Liver (tissue), 9 donors: ENCODE results near the gene BTRC. TPM values are rescaled to one million over a fixed set of nuclear protein-coding genes. Genes with fewer than 3 reads are reported as not detected.

Source experiments
- DNase-seq: peaks from one replicate; pipeline ENCODE4 v3.0.0-alpha.2; 2017; ENCODE audit warnings: low spot score
- H3K27ac ChIP-seq, 2 donors: one replicate each; pipeline ENCODE4 v1.7.0; 2013; ENCODE audit warnings: inconsistent platforms in 2 of 2, low read length in 2 of 2, control low read depth in 1 of 2, low read depth in 1 of 2, mild to moderate bottlenecking in 1 of 2
- H3K27me3 ChIP-seq, 4 donors: one replicate each; pipeline versions ENCODE4 v1.6.1 to v1.7.0; 2013; ENCODE audit warnings: low read length in 3 of 4, inconsistent platforms in 1 of 4, mild to moderate bottlenecking in 1 of 4, moderate library complexity in 1 of 4; ENCODE audit not compliant: control insufficient read depth in 4 of 4, insufficient read depth in 4 of 4
- H3K36me3 ChIP-seq, 4 donors: one replicate each; pipeline versions ENCODE4 v1.6.1 to v1.7.0; 2013; ENCODE audit warnings: low read length in 3 of 4, mild to moderate bottlenecking in 3 of 4, low read depth in 1 of 4, moderate library complexity in 1 of 4; ENCODE audit not compliant: control insufficient read depth in 4 of 4, insufficient read depth in 3 of 4
- H3K4me1 ChIP-seq, 4 donors: one replicate each; pipeline versions ENCODE4 v1.6.1 to v1.7.0; 2013; ENCODE audit warnings: low read length in 3 of 4, mild to moderate bottlenecking in 3 of 4, moderate library complexity in 1 of 4; ENCODE audit not compliant: control insufficient read depth in 4 of 4, insufficient read depth in 4 of 4
- H3K4me3 ChIP-seq, 3 donors: one replicate each; pipeline versions ENCODE4 v1.6.1 to v1.7.0; 2013; ENCODE audit warnings: low read length in 3 of 3, control low read depth in 1 of 3, low read depth in 1 of 3, mild to moderate bottlenecking in 1 of 3
- H3K9ac ChIP-seq, 2 donors: one replicate each; pipeline ENCODE4 v1.7.0; 2013; ENCODE audit warnings: low read length in 2 of 2, mild to moderate bottlenecking in 2 of 2, moderate library complexity in 2 of 2, control low read depth in 1 of 2, low read depth in 1 of 2
- H3K9me3 ChIP-seq, 4 donors: one replicate each; pipeline versions ENCODE4 v1.6.1 to v1.7.0; 2013; ENCODE audit warnings: low read length in 3 of 4; ENCODE audit not compliant: control insufficient read depth in 4 of 4
- EGR1 ChIP-seq, 2 donors: IDR thresholded peaks; 2 replicates each; pipeline ENCODE4 v1.6.1; 2016 to 2018; ENCODE audit warnings: antibody characterized with exemption in 2 of 2, low read depth in 2 of 2
- FOXA1 ChIP-seq: IDR thresholded peaks from 2 replicates; pipeline ENCODE4 v1.6.1; 2016; ENCODE audit warnings: antibody characterized with exemption
- FOXA2 ChIP-seq: IDR thresholded peaks from 2 replicates; pipeline ENCODE4 v1.6.1; 2016; ENCODE audit warnings: antibody characterized with exemption
- HNF4A ChIP-seq, 2 donors: conservative IDR thresholded peaks; 2 replicates each; pipeline ENCODE4 v1.6.1; 2016; ENCODE audit warnings: antibody characterized with exemption in 2 of 2, mild to moderate bottlenecking in 2 of 2
- RAD21 ChIP-seq, 2 donors: IDR thresholded peaks; 2 replicates each; pipeline ENCODE4 v1.6.1; 2016; ENCODE audit warnings: antibody characterized with exemption in 2 of 2, mild to moderate bottlenecking in 2 of 2
- SP1 ChIP-seq: IDR thresholded peaks from 2 replicates; pipeline ENCODE4 v1.6.1; 2018; ENCODE audit warnings: antibody characterized with exemption, mild to moderate bottlenecking
- TAF1 ChIP-seq: conservative IDR thresholded peaks from 2 replicates; pipeline ENCODE4 v1.6.1; 2016; ENCODE audit warnings: antibody characterized with exemption, mild to moderate bottlenecking
- YY1 ChIP-seq: IDR thresholded peaks from 2 replicates; pipeline ENCODE4 v1.6.1; 2016; ENCODE audit warnings: antibody characterized with exemption, mild to moderate bottlenecking
- WGBS: extraction: QIAGEN DNeasy Blood & Tissue Kit; methylation state at CpG from one replicate; pipeline ENCODE4 v1.1.7; 2013; 5-methylcytosine and 5-hydroxymethylcytosine counted together
- polyA plus RNA-seq, 2 donors: library from polyadenylated mRNA; stranded (reverse) in 1 of 2; unstranded in 1 of 2; fragments of 200-250 nt in 1 of 2; fragments of >200 nt in 1 of 2; fragmentation: Nextera tagmentation in 1 of 2; extraction: Ambion mirVana in 1 of 2; gene quantifications; one replicate each; pipeline versions ENCODE4 v1.2.1 to v1.2.3, GENCODE V29; 2013 to 2015
- total RNA-seq, 2 donors: library from RNA; depleted of rRNA; stranded (reverse); fragments of >200 nt; gene quantifications; one replicate each; pipeline ENCODE4 v1.2.3, GENCODE V29; 2014
- TF ChIP-seq, protein P1 (sequence below): IDR thresholded peaks from 2 replicates; pipeline ENCODE4 v1.6.1; 2016; ENCODE audit warnings: antibody characterized with exemption
- TF ChIP-seq, protein P2 (sequence below): IDR thresholded peaks from 2 replicates; pipeline ENCODE4 v1.6.1; 2016; ENCODE audit warnings: antibody characterized with exemption
- TF ChIP-seq, protein P3 (sequence below): IDR thresholded peaks from 2 replicates; pipeline ENCODE4 v1.6.1; 2016; ENCODE audit warnings: antibody characterized with exemption
- TF ChIP-seq, protein P4 (sequence below): IDR thresholded peaks from 2 replicates; pipeline ENCODE4 v1.6.1; 2016; ENCODE audit warnings: antibody characterized with exemption, mild to moderate bottlenecking
- donor health status: healthy.
- donor health status: healthy.
- donor health status: healthy.
- donor health status: healthy.
- donor health status: healthy.

Gene BTRC
- total and polyA plus RNA-seq, 4 donors: 2.7 to 28.2 (median 5.9) TPM

DNA sequence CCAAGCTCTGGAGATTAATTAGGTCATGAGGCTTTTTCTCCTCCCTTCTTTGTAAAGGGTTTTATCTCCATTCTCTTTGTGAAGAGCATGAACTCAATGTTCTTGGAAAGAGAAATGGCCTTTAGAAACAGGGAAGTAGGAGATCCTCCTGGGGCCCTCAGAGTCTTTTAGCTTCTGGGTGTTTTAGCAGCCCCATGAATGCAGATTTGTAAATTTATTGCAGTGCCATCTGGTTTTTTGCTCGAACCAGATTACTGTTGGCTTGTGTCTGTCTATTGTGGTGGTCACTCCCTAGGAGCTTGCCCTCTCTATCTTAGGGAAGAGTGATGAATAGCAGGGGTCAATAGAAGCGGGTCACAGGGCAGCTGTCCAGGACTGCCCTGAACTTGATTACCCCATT lies 110.6 kb downstream of the BTRC start:
- H3K9me3 ChIP-seq: no peaks in the 10 kb centered on the region
- DNase-seq: no peak
- no peak overlapping the region for H3K9ac ChIP-seq
- H3K36me3 ChIP-seq: no peaks in the 10 kb centered on the region
- TF ChIP-seq FOXA2 (no peak), EGR1 (IDR thresholded peaks at IDR 0.05; ENCODE audit: low read depth in 2 of 2) (no peak), YY1 (no peak), FOXA1 (no peak), HNF4A (conservative IDR thresholded peaks at IDR 0.05) (no peak)
- TF ChIP-seq, protein P1, sequence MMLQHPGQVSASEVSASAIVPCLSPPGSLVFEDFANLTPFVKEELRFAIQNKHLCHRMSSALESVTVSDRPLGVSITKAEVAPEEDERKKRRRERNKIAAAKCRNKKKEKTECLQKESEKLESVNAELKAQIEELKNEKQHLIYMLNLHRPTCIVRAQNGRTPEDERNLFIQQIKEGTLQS: no peak
- TF ChIP-seq, protein P2, sequence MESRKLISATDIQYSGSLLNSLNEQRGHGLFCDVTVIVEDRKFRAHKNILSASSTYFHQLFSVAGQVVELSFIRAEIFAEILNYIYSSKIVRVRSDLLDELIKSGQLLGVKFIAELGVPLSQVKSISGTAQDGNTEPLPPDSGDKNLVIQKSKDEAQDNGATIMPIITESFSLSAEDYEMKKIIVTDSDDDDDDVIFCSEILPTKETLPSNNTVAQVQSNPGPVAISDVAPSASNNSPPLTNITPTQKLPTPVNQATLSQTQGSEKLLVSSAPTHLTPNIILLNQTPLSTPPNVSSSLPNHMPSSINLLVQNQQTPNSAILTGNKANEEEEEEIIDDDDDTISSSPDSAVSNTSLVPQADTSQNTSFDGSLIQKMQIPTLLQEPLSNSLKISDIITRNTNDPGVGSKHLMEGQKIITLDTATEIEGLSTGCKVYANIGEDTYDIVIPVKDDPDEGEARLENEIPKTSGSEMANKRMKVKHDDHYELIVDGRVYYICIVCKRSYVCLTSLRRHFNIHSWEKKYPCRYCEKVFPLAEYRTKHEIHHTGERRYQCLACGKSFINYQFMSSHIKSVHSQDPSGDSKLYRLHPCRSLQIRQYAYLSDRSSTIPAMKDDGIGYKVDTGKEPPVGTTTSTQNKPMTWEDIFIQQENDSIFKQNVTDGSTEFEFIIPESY: no peak
- no peaks in the 10 kb centered on the region for H3K27me3 ChIP-seq
- H3K4me3 ChIP-seq: no peak overlapping the region
- H3K4me1 ChIP-seq: no peaks in the 10 kb centered on the region
- WGBS: 66% methylated on average over 2 of the region's 2 CpGs
- no peak overlapping the region for H3K27ac ChIP-seq

DNA sequence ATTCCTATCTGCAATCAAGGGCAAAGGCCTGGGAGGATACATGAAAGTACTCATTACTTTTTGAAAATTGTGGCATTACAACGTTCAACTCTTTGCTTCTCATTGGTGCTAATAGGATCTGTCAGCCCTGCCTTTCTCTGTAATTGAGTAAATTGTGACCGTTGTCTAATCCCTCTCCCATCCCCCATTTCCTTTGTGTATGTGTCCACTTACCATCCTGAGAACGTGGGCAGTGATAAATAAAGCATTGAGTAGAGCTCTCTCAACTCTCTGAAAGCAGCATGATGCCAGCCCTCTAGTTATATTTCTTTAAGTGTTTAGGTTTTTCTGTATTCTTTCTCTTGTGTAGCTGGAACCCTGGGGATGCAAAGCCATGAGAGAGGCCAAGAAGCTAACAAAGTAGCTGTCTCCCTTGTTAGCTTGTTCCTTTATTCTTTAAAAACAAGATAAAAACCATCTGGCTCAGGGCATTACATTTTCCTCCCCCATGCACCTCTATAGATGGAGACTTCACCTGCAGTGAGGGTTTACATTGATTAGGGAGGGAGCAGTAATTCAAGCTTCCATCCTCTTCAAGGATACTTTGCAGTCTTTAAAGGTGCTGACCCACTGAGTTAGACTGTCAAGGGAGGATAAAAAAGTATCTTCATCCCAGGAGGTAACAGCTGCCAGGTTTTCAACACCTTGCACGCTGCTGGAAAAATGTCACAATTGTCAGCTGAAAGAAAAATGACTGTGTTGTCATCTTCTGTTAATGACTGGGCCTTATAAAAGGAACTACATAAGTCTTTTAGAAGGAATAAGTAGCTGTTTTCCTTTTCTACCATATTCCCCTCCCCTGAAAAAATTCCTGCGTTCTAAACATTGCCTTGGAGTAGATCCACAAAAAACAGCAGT lies 112.3 kb downstream of the BTRC start:
- no peaks in the 10 kb centered on the region for H3K9me3 ChIP-seq
- no peaks in the 10 kb centered on the region for H3K4me1 ChIP-seq
- H3K36me3 ChIP-seq: no peaks in the 10 kb centered on the region
- no peaks in the 10 kb centered on the region for H3K27me3 ChIP-seq
- H3K27ac ChIP-seq: no peak overlapping the region
- TF ChIP-seq SP1 (no peak), TAF1 (no peak), FOXA2 (no peak), FOXA1 (no peak), HNF4A (conservative IDR thresholded peaks at IDR 0.05) (no peak), RAD21 (IDR thresholded peaks at IDR 0.05) (no peak)
- TF ChIP-seq, protein P1: no peak
- TF ChIP-seq, protein P2: no peak
- TF ChIP-seq, protein P3, sequence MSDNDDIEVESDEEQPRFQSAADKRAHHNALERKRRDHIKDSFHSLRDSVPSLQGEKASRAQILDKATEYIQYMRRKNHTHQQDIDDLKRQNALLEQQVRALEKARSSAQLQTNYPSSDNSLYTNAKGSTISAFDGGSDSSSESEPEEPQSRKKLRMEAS: no peak
- TF ChIP-seq, protein P4, sequence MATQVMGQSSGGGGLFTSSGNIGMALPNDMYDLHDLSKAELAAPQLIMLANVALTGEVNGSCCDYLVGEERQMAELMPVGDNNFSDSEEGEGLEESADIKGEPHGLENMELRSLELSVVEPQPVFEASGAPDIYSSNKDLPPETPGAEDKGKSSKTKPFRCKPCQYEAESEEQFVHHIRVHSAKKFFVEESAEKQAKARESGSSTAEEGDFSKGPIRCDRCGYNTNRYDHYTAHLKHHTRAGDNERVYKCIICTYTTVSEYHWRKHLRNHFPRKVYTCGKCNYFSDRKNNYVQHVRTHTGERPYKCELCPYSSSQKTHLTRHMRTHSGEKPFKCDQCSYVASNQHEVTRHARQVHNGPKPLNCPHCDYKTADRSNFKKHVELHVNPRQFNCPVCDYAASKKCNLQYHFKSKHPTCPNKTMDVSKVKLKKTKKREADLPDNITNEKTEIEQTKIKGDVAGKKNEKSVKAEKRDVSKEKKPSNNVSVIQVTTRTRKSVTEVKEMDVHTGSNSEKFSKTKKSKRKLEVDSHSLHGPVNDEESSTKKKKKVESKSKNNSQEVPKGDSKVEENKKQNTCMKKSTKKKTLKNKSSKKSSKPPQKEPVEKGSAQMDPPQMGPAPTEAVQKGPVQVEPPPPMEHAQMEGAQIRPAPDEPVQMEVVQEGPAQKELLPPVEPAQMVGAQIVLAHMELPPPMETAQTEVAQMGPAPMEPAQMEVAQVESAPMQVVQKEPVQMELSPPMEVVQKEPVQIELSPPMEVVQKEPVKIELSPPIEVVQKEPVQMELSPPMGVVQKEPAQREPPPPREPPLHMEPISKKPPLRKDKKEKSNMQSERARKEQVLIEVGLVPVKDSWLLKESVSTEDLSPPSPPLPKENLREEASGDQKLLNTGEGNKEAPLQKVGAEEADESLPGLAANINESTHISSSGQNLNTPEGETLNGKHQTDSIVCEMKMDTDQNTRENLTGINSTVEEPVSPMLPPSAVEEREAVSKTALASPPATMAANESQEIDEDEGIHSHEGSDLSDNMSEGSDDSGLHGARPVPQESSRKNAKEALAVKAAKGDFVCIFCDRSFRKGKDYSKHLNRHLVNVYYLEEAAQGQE: no peak
- WGBS: 84% methylated on average over 5 of the region's 5 CpGs
- H3K9ac ChIP-seq: peak overlapping the region in 1 of 2 donors; percentile 6
- H3K4me3 ChIP-seq: no peak overlapping the region
- DNase-seq: no peak
